HepG2 (cell line): ENCODE results near the gene DNAJC18. TPM values are rescaled to one million over a fixed set of nuclear protein-coding genes. Genes with fewer than 3 reads are reported as not detected.

Experiments used
- ARID2 ChIP-seq: sonication (generic); formaldehyde crosslinking; IDR thresholded peaks from 2 replicates; pipeline ENCODE4 v1.8.1; 2022; ENCODE audit warnings: mild to moderate bottlenecking, missing genetic modification reagents, borderline replicate concordance
- DNMT3B ChIP-seq: conservative IDR thresholded peaks from 2 replicates; pipeline ENCODE4 v1.6.1; 2016; ENCODE audit warnings: missing biosample characterization, control low read depth
- GLI4 ChIP-seq: sonication (generic); formaldehyde crosslinking; IDR thresholded peaks from 2 replicates; pipeline ENCODE4 v1.5.1; 2020; ENCODE audit warnings: missing genetic modification reagents, mild to moderate bottlenecking, moderate library complexity, borderline replicate concordance
- HNF1A ChIP-seq, 2 experiments: sonication (generic) in 1 of 2; formaldehyde crosslinking in 1 of 2; IDR thresholded peaks; 2 replicates each; pipeline versions ENCODE4 v1.4.0 to v1.6.1; 2016 to 2020; ENCODE audit warnings: borderline replicate concordance in 1 of 2, low read depth in 1 of 2, mild to moderate bottlenecking in 1 of 2, missing genetic modification reagents in 1 of 2
- JDP2 ChIP-seq: sonication (generic); formaldehyde crosslinking; IDR thresholded peaks from 2 replicates; pipeline ENCODE4 v1.8.1; 2022; ENCODE audit warnings: missing genetic modification reagents, borderline replicate concordance
- JUNB ChIP-seq: sonication (generic); formaldehyde crosslinking; IDR thresholded peaks from 2 replicates; pipeline ENCODE4 v1.8.0; 2022; ENCODE audit warnings: missing genetic modification reagents, mild to moderate bottlenecking, borderline replicate concordance
- SALL2 ChIP-seq: sonication (generic); formaldehyde crosslinking; IDR thresholded peaks from 2 replicates; pipeline ENCODE4 v1.8.1; 2023; ENCODE audit warnings: mild to moderate bottlenecking, missing genetic modification reagents, inconsistent platforms
- TAF1 ChIP-seq: sonication (generic); formaldehyde crosslinking; IDR thresholded peaks from 2 replicates; pipeline ENCODE4 v1.4.0; 2020; ENCODE audit warnings: missing genetic modification reagents
- TERF1 ChIP-seq: sonication (generic); formaldehyde crosslinking; IDR thresholded peaks from 2 replicates; pipeline ENCODE4 v1.8.0; 2022; ENCODE audit warnings: mild to moderate bottlenecking, missing genetic modification reagents, moderate library complexity
- ZHX1 ChIP-seq: sonication (generic); formaldehyde crosslinking; IDR thresholded peaks from 2 replicates; pipeline ENCODE4 v1.8.1; 2022; ENCODE audit warnings: low read depth, mild to moderate bottlenecking, missing genetic modification reagents
- ZNF546 ChIP-seq: sonication (generic); formaldehyde crosslinking; conservative IDR thresholded peaks from 2 replicates; pipeline ENCODE4 v1.8.1; 2023; ENCODE audit warnings: mild to moderate bottlenecking, missing genetic modification reagents
- ZNF740 ChIP-seq: sonication (generic); formaldehyde crosslinking; IDR thresholded peaks from 2 replicates; pipeline ENCODE4 v1.4.0; 2020; ENCODE audit warnings: missing genetic modification reagents
- polyA plus RNA-seq, 8 experiments: library from polyadenylated mRNA; depleted of rRNA in 3 of 8; stranded (reverse) in 7 of 8; unstranded in 1 of 8; fragments of >200 nt; fragmentation: Illumina TruSeq in 4 of 8; extraction: Trizol in 4 of 8; gene quantifications; 2 replicates each; pipeline versions ENCODE4 v1.2.1 to v1.2.3, GENCODE V29; 2011 to 2016; ENCODE audit warnings: low read depth in 4 of 8, missing spikeins in 1 of 8, mixed read lengths in 1 of 8; ENCODE audit not compliant: insufficient read depth in 1 of 8
- total RNA-seq, 5 experiments: library from RNA; depleted of rRNA; stranded (reverse); fragments of >200 nt; fragmentation: Illumina TruSeq; extraction: Trizol; gene quantifications; 2 replicates each; pipeline ENCODE4 v1.2.3, GENCODE V29; 2016; ENCODE audit warnings: low read depth in 1 of 5

Gene DNAJC18
- total and polyA plus RNA-seq, 2 of the 13 experiments (the other 11 are each of a cell fraction or from before 2014, with no cell fraction given): 6.5 to 6.6 TPM

- TF ChIP-seq TERF1 (CRISPR knock-in tag) (no peak), JDP2 (CRISPR knock-in tag) (no peak), JUNB (no peak), SALL2 (CRISPR knock-in tag) (no peak), GLI4 (CRISPR knock-in tag) (no peak), DNMT3B (CRISPR knock-in tag) (no peak), ZNF740 (no peak), ZHX1 (CRISPR knock-in tag) (no peak), ARID2 (CRISPR knock-in tag) (no peak), TAF1 (CRISPR knock-in tag) (no peak), ZNF546 (no peak), HNF1A (IDR thresholded peaks at IDR 0.05; ENCODE audit: low read depth) (no peak), HNF1A (CRISPR knock-in tag; IDR thresholded peaks at IDR 0.05; ENCODE audit: borderline replicate concordance) (no peak)
Measured at GRCh38 chr5:139389701-139390638, 49.4 kb downstream of the DNAJC18 start, which contains the start of gene MZB1 (continued).
